GM10266 (cell line): ENCODE results near the gene SLC44A4.
A peak's percentile ranks its signal among the peaks of the same experiment; 100 is the strongest.
"Not testable (repeated sequence)": the region's sequence is repeated elsewhere in the genome, so short reads cannot be mapped to it uniquely, and the experiment has no call there.

Experiments used
- DNase-seq: peaks from one replicate; pipeline ENCODE4 v3.0.0; 2012; ENCODE audit errors: extremely low spot score
- TF ChIP-seq, protein P1 (sequence below): IDR thresholded peaks from 2 replicates; pipeline ENCODE4 v1.5.1; 2012; ENCODE audit warnings: mild to moderate bottlenecking, low read depth; ENCODE audit not compliant: control insufficient read depth, insufficient read depth; ENCODE audit errors: missing control alignments

The SLC44A4 gene

DNA sequence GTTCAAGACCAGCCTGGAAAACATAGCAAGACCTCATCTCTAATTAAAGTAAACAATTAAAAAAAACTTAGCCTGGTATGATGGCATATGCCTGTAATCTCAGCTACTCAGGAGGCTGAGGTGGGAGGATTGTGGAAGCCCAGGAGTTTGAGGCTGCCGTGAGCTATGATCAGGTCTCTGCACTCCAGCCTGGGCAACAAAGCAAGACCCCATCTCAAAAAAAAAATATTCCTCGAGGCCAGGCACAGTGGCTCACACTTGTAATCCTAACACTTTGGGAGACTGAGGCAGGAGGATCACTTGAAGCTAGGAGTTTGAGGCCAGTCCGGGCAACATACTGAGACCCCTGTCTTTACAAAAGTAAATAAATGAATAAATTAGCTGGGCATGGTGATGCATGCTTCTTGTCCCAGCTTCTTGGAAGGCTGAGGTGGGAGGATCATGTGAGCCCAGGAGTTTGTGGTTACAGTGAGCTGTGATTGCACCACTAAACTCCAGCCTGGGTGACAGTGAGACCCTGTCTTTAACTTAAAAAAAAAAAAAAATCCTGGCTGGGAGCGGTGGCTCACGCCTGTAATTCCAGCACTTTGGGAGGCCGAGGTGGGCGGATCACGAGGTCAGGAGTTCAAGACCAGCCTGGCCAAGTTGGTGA is 39.4 kb upstream of the SLC44A4 start:
- no peak for DNase-seq
- TF ChIP-seq, protein P1, sequence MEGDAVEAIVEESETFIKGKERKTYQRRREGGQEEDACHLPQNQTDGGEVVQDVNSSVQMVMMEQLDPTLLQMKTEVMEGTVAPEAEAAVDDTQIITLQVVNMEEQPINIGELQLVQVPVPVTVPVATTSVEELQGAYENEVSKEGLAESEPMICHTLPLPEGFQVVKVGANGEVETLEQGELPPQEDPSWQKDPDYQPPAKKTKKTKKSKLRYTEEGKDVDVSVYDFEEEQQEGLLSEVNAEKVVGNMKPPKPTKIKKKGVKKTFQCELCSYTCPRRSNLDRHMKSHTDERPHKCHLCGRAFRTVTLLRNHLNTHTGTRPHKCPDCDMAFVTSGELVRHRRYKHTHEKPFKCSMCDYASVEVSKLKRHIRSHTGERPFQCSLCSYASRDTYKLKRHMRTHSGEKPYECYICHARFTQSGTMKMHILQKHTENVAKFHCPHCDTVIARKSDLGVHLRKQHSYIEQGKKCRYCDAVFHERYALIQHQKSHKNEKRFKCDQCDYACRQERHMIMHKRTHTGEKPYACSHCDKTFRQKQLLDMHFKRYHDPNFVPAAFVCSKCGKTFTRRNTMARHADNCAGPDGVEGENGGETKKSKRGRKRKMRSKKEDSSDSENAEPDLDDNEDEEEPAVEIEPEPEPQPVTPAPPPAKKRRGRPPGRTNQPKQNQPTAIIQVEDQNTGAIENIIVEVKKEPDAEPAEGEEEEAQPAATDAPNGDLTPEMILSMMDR: no peak

GRCh38 chr6:31915756-31916155 is 37.0 kb upstream of the SLC44A4 start:
- no peak for DNase-seq
- TF ChIP-seq, protein P1: no peak

DNA sequence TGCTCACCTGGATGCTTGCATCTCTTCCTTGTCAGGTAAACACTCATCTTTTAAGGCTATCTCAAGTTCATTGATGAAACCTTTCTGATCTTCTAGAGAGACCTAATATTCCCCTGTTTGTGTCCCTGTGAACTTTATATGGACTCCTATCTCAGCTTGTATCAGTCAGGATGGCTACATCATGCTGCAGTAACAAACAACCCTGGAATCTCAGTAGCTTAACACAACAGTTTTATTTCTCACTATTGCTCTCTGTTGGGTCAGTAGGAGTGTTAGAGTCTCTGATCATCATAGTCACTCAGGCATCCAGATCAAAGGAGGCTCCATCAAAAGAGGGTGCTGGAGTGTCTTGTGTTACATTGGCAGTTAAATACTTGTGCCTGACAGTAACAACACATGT is 36.6 kb upstream of the SLC44A4 start:
- no peak for DNase-seq
- TF ChIP-seq, protein P1: no peak

- no peak for DNase-seq
- TF ChIP-seq, protein P1: no peak
These were observed 33.2 kb upstream of the SLC44A4 start for GRCh38 chr6:31911826-31912585.

DNA sequence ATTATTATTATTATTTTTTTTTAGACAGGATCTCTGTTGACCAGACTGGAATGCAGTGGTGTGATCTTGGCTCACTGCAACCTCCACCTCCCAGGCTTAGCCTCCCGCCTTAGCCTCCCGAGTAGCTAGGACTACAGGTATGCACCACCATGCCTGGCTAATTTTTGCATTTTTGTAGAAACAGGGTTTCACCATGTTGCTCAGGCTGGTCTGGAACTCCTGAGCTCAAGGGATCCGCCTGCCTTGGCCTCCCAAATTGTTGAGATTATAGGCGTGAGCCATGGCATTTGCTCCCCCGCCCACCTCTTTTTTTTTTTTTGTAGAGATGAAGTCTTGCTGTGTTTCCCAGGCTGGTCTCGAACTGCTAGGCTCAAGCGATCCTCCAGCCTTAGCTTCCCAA is 30.5 kb upstream of the SLC44A4 start:
- DNase-seq: not testable (repeated sequence)

GRCh38 chr6:31908791-31909190 is 30.0 kb upstream of the SLC44A4 start:
- DNase-seq: peak; percentile 69
- TF ChIP-seq, protein P1: no peak

GRCh38 chr6:31908255-31908654 is 29.5 kb upstream of the SLC44A4 start:
- DNase-seq: not testable (repeated sequence)

DNA sequence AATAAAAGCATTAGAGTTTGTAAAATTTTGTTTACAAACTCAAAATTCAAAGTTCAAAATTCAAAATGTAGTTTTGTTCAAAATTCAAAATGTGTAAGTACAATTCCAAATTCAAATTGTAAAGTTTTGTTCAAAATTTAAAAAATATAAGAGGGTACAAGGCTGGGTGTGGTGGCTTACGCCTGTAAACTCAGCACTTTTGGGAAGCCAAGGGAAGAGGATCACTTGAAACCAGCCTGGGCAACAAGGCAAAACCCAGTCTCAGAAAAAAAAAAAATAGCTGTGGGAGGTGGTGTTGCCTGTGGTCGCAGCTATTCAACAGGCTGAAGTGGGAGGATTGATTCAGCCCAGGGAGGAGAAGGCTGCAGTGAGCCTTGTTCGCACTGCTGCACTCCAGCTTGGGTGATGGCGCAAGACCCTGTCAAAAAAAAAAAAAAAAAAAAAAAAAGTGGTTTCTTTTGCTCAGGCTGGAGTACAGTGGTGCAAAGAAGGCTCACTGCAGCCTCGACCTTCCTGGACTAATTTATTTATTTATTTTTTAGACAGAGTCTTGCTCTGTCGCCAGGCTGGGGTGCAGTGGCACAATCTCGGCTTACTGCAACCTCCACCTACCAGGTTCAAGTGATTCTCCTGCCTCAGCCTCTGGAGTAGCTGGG is 28.5 kb upstream of the SLC44A4 start:
- DNase-seq: no peak
- TF ChIP-seq, protein P1: no peak

DNA sequence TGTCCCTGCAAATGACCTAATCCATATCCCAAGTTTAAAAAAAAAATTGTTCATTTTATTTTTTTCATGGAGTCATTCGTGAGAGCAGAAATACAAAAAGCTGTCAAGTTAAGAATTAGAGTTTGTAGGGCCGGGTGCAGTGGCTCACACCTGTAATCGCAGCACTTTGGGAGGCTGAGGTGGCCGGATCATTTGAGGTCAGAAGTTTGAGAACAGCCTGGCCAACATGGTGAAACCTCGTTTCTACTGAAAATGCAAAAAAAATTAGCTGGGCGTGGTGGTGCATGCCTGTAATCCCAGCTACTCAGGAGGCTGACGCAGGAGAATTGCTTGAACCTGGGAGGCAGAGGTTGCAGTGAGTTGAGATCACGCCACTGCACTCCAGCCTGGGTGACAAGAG is 27.9 kb upstream of the SLC44A4 start:
- not testable (repeated sequence) for DNase-seq
